Measurements from ENCODE around the gene GRHL1. TPM values are rescaled to one million over a fixed set of nuclear protein-coding genes. Genes with fewer than 3 reads are reported as not detected.

Gene GRHL1
- polyA plus RNA-seq, 1 donor (not counting 4 experiments of a cell fraction or from before 2014, with no cell fraction given), result 7.8 TPM

DNA sequence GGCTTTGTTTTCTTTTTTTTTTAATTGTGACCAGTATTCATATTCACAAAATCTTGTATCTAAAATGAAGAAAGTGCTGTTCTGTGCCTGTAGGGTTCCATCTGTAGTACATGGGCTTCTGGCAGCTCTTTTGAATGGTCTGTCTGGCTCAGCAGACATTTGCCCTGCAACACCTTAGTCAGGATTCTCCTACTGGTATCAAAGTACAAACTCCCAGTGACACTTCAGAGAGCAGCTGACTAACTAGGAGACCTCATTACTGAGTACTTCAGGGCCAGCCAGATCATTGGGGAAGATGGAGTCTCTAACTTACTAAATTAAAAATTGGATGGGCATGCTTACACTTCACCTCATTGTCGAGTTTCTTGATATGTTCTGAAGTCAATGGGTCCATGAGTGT, 39.7 kb downstream of the GRHL1 start:
- Histone ChIP-seq H3K9me3 (ENCODE audit: control insufficient read depth, low read depth, low read length) (no peaks in the 10 kb centered on the region), H3K27me3 (ENCODE audit: control insufficient read depth, extremely low read depth, insufficient read depth, low read length) (no peaks in the 10 kb centered on the region), H3K9ac (ENCODE audit: control insufficient read depth, extremely low read depth, insufficient read depth, low read length) (no peak overlapping the region), H3K79me2 (ENCODE audit: control insufficient read depth, insufficient read depth, low read length) (no peaks in the 10 kb centered on the region), H2AFZ (ENCODE audit: control insufficient read depth, low read length) (no peak overlapping the region), H4K20me1 (ENCODE audit: control insufficient read depth, extremely low read depth, insufficient read depth, low read length) (no peaks in the 10 kb centered on the region), H3K27ac (ENCODE audit: control insufficient read depth, insufficient read depth, low read length) (no peak overlapping the region), H3K4me1 (ENCODE audit: control insufficient read depth, extremely low read depth, insufficient read depth, low read length) (no peaks in the 10 kb centered on the region), H3K4me3 (ENCODE audit: control insufficient read depth in 2 of 3, extremely low read depth in 1 of 3, insufficient read depth in 2 of 3, low read depth in 1 of 3, low read length in 3 of 3) (no peak overlapping the region), H3K9me1 (ENCODE audit: control insufficient read depth, extremely low read depth, insufficient read depth, low read length) (no peaks in the 10 kb centered on the region), H3K4me2 (ENCODE audit: control insufficient read depth, extremely low read depth, insufficient read depth, low read depth, low read length) (no peak overlapping the region), H3K36me3 (ENCODE audit: control insufficient read depth in 2 of 2, extremely low read depth in 1 of 2, insufficient read depth in 2 of 2, low read length in 2 of 2) (peaks cover 0 to 2% of the 10 kb centered on the region in 2 experiments)
- DNase-seq (ENCODE audit: low read depth, low spot score), result no peak
- dilution Hi-C loops (cut with MboI; ENCODE audit: extremely low pct_ligation_motif_present, low sequenced_read_pairs), result no loop called here
- FAIRE-seq, result no peak
- TF ChIP-seq EZH2 (IDR thresholded peaks at IDR 0.05; ENCODE audit: low read length) (no peak), CTCF (optimal IDR thresholded peaks at IDR 0.05 in 1 of 3, IDR thresholded peaks at IDR 0.05 in 1 of 3, conservative IDR thresholded peaks at IDR 0.05 in 1 of 3; ENCODE audit: extremely low read depth in 1 of 3, insufficient read depth in 2 of 3, low read length in 3 of 3) (no peak)

DNA sequence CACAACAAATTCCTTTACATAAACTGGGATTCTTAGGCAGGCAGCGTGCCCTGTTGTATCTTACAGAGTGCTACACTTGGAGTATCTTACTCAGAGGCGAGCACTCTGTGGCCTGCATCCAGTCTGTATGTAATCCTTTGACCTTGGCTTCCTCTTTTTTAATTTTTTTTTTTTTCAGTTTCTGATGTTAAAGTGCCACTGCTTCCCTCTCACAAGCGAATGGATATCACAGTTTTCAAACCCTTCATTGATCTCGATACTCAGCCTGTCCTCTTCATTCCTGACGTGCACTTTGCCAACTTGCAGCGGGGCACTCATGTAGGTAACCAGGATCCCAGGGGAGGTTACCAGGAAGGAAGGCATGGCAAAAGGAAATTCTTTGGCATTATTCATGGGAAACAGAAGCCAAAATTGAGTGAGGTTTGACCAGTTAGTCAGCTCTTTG, 40.4 kb downstream of the GRHL1 start:
- FAIRE-seq, result no peak
- no peak for DNase-seq (ENCODE audit: low read depth, low spot score)
- H2AFZ ChIP-seq (ENCODE audit: control insufficient read depth, low read length), result no peak overlapping the region
- no peaks in the 10 kb centered on the region for H3K27me3 ChIP-seq (ENCODE audit: control insufficient read depth, extremely low read depth, insufficient read depth, low read length)
- H3K9me3 ChIP-seq (ENCODE audit: control insufficient read depth, low read depth, low read length), result no peaks in the 10 kb centered on the region
- no peak overlapping the region for H3K9ac ChIP-seq (ENCODE audit: control insufficient read depth, extremely low read depth, insufficient read depth, low read length)
- H3K4me2 ChIP-seq (ENCODE audit: control insufficient read depth, extremely low read depth, insufficient read depth, low read depth, low read length), result no peak overlapping the region
- H3K4me3 ChIP-seq (ENCODE audit: control insufficient read depth in 2 of 3, extremely low read depth in 1 of 3, insufficient read depth in 2 of 3, low read depth in 1 of 3, low read length in 3 of 3), result no peak overlapping the region
- H3K79me2 ChIP-seq (ENCODE audit: control insufficient read depth, insufficient read depth, low read length), result no peaks in the 10 kb centered on the region
- H3K27ac ChIP-seq (ENCODE audit: control insufficient read depth, insufficient read depth, low read length), result no peak overlapping the region
- dilution Hi-C loops (cut with MboI; ENCODE audit: extremely low pct_ligation_motif_present, low sequenced_read_pairs), result no loop called here
- TF ChIP-seq CTCF (optimal IDR thresholded peaks at IDR 0.05 in 1 of 3, IDR thresholded peaks at IDR 0.05 in 1 of 3, conservative IDR thresholded peaks at IDR 0.05 in 1 of 3; ENCODE audit: extremely low read depth in 1 of 3, insufficient read depth in 2 of 3, low read length in 3 of 3) (no peak), EZH2 (IDR thresholded peaks at IDR 0.05; ENCODE audit: low read length) (no peak)
- H3K9me1 ChIP-seq (ENCODE audit: control insufficient read depth, extremely low read depth, insufficient read depth, low read length), result no peaks in the 10 kb centered on the region
- H3K36me3 ChIP-seq (ENCODE audit: control insufficient read depth in 2 of 2, extremely low read depth in 1 of 2, insufficient read depth in 2 of 2, low read length in 2 of 2), result peaks cover 0 to 2% of the 10 kb centered on the region in 2 experiments
- no peaks in the 10 kb centered on the region for H3K4me1 ChIP-seq (ENCODE audit: control insufficient read depth, extremely low read depth, insufficient read depth, low read length)
- no peaks in the 10 kb centered on the region for H4K20me1 ChIP-seq (ENCODE audit: control insufficient read depth, extremely low read depth, insufficient read depth, low read length)
